Panc1 (cell line): Measurements from ENCODE around the gene HOXC6. TPM values are rescaled to one million over a fixed set of nuclear protein-coding genes. Genes with fewer than 3 reads are reported as not detected.

Experiments used
- ATAC-seq: fragments of 200-7000 bp; cut with Tn5 transposase; 2 replicates; pipeline ENCODE4 v1.9.1; 2020; ENCODE audit warnings: mild to moderate bottlenecking, moderate library complexity
- BruUV-seq: library from RNA; stranded (reverse); fragments of 400-500 nt; replicated peaks from 2 replicates; lab custom pipeline; 2021; lab: Mats Ljungman, UMichigan
- CTCF ChIA-PET: fragments of 300-600 bp; sonication (Branson Sonifier 250); formaldehyde crosslinking; loops from one replicate; lab custom pipeline; 2022; ENCODE audit warnings: antibody characterized with exemption; lab: Charles Lee
- POLR2A ChIA-PET: fragments of 300-600 bp; sonication (Branson Sonifier 250); formaldehyde crosslinking; loops from one replicate; lab custom pipeline; 2022; ENCODE audit warnings: antibody characterized with exemption; lab: Charles Lee
- DNase-seq: peaks from one replicate; pipeline ENCODE4 v3.0.0-alpha.2; 2010; ENCODE audit warnings: low read depth, low spot score
- H3K27ac ChIP-seq: 2 replicates; pipeline ENCODE4 v1.5.1; 2011; ENCODE audit warnings: mild to moderate bottlenecking, low read length, inconsistent platforms
- H3K27me3 ChIP-seq: fragments of 200-500 bp; sonication (Bioruptor generic); 2 replicates; pipeline ENCODE4 v1.6.0; 2014; ENCODE audit warnings: low read length, inconsistent platforms; ENCODE audit not compliant: control insufficient read depth, insufficient read depth
- H3K36me3 ChIP-seq: fragments of 200-500 bp; sonication (Bioruptor generic); 2 replicates; pipeline ENCODE4 v1.5.1; 2014; ENCODE audit warnings: inconsistent platforms, mild to moderate bottlenecking, low read length, moderate library complexity; ENCODE audit not compliant: control insufficient read depth, insufficient read depth
- H3K4me1 ChIP-seq: 2 replicates; pipeline ENCODE4 v1.5.1; 2011; ENCODE audit warnings: inconsistent platforms, mild to moderate bottlenecking, low read length, moderate library complexity; ENCODE audit not compliant: control insufficient read depth, insufficient read depth
- H3K4me3 ChIP-seq, 2 experiments: 2 replicates each; pipeline ENCODE4 v1.5.1; 2011 to 2012; ENCODE audit warnings: low read depth in 2 of 2, low read length in 2 of 2, mild to moderate bottlenecking in 2 of 2, inconsistent platforms in 1 of 2, moderate library complexity in 1 of 2
- H3K9me3 ChIP-seq: fragments of 200-500 bp; sonication (Bioruptor generic); 2 replicates; pipeline ENCODE4 v1.5.1; 2014; ENCODE audit warnings: low read depth, mild to moderate bottlenecking, inconsistent platforms, low read length, moderate library complexity; ENCODE audit not compliant: control insufficient read depth, insufficient read depth
- CTCF ChIP-seq: fragments of 450-650 bp; IDR thresholded peaks from 2 replicates; pipeline ENCODE4 v1.5.1; 2017; ENCODE audit warnings: mild to moderate bottlenecking
- POLR2AphosphoS5 ChIP-seq: IDR thresholded peaks from 2 replicates; pipeline ENCODE4 v1.6.1; 2012; ENCODE audit warnings: mild to moderate bottlenecking, low read depth, low read length, moderate library complexity
- REST ChIP-seq, 2 experiments: IDR thresholded peaks; 2 replicates each; pipeline ENCODE4 v1.6.1; 2011 to 2012; ENCODE audit warnings: low read depth in 2 of 2, control low read depth in 1 of 2, low read length in 1 of 2, mild to moderate bottlenecking in 1 of 2, moderate library complexity in 1 of 2; ENCODE audit not compliant: insufficient read depth in 1 of 2
- SIN3A ChIP-seq: IDR thresholded peaks from 2 replicates; pipeline ENCODE4 v1.6.1; 2012; ENCODE audit warnings: low read depth, mild to moderate bottlenecking, low read length, moderate library complexity, borderline replicate concordance; ENCODE audit not compliant: insufficient read depth
- TCF7L2 ChIP-seq: IDR thresholded peaks from 2 replicates; pipeline ENCODE4 v1.6.1; 2011; ENCODE audit warnings: mild to moderate bottlenecking, low read depth, low read length, inconsistent platforms
- in situ Hi-C: cut with HindIII; loops from 2 replicates; pipeline ENCODE4 v1.10.0; 2016; ENCODE audit warnings: low sequenced_read_pairs, low pct_unique_long_range_greater_than_20kb
- intact Hi-C: fragments of 100-400 bp; cut with micrococcal nuclease; formaldehyde crosslinking; loops from one replicate; pipeline ENCODE4 v1.10.0; 2022; ENCODE audit not compliant: unreplicated experiment
- total RNA-seq: library from RNA; stranded (reverse); gene quantifications from one replicate; pipeline ENCODE4 v1.2.1, GENCODE V29; 2021; ENCODE audit not compliant: unreplicated experiment

The HOXC6 gene
- total RNA-seq, 1 experiment from 2014 or later = 52.2 TPM

- ChIA-PET CTCF (no interaction called here), POLR2A (interaction anchor here (0.6 kb wide), 1 partner anchor 9 kb away, joined by 6 read pairs; no protein-coding TSS in a partner anchor)
- no TSS peak for BruUV-seq
- Histone ChIP-seq H3K27me3 (no peaks in the 10 kb centered on the region), H3K27ac (peak overlapping the region; percentile 49), H3K36me3 (no peaks in the 10 kb centered on the region), H3K4me1 (peaks cover 84% of the 10 kb centered on the region), H3K9me3 (no peaks in the 10 kb centered on the region), H3K4me3 (no peak overlapping the region)
- TF ChIP-seq POLR2AphosphoS5 (no peak), SIN3A (no peak), TCF7L2 (no peak), REST (IDR thresholded peaks at IDR 0.05; ENCODE audit: insufficient read depth in 1 of 2, low read depth in 2 of 2, low read length in 1 of 2) (no peak), CTCF (no peak)
- ATAC-seq = no peak
- in situ Hi-C loops = no loop called here
- intact Hi-C loops = no loop called here
- DNase-seq = no peak
Measured at GRCh38 chr12:54042970-54043853, 15.0 kb downstream of the HOXC6 start.

- in situ Hi-C loops (no loop called here), intact Hi-C loops (no loop called here)
- BruUV-seq = TSS peak; percentile 36
- POLR2A ChIA-PET = no interaction called here
- TF ChIP-seq REST (IDR thresholded peaks at IDR 0.05; ENCODE audit: insufficient read depth in 1 of 2, low read depth in 2 of 2, low read length in 1 of 2) = no peak
- no peak for TF ChIP-seq SIN3A
- no peak for DNase-seq
- H3K27ac ChIP-seq = peak overlapping the region; percentile 57; the same call in 1 of the 2 replicates
- ATAC-seq = no peak
- no peaks in the 10 kb centered on the region for H3K36me3 ChIP-seq
- peaks cover 83% of the 10 kb centered on the region for H3K4me1 ChIP-seq
- no peaks in the 10 kb centered on the region for H3K27me3 ChIP-seq
- H3K9me3 ChIP-seq = no peaks in the 10 kb centered on the region
- CTCF ChIA-PET = no interaction called here
- H3K4me3 ChIP-seq = no peak overlapping the region
Measured at GRCh38 chr12:54044425-54045103, 16.3 kb downstream of the HOXC6 start.
